Iris pigment epithelial cell (primary cell): ENCODE data around the gene MPP1.

Experiments
- DNase-seq: peaks from one replicate; pipeline ENCODE4 v3.0.0-alpha.2; 2011; ENCODE audit warnings: low read depth

Gene MPP1

DNA sequence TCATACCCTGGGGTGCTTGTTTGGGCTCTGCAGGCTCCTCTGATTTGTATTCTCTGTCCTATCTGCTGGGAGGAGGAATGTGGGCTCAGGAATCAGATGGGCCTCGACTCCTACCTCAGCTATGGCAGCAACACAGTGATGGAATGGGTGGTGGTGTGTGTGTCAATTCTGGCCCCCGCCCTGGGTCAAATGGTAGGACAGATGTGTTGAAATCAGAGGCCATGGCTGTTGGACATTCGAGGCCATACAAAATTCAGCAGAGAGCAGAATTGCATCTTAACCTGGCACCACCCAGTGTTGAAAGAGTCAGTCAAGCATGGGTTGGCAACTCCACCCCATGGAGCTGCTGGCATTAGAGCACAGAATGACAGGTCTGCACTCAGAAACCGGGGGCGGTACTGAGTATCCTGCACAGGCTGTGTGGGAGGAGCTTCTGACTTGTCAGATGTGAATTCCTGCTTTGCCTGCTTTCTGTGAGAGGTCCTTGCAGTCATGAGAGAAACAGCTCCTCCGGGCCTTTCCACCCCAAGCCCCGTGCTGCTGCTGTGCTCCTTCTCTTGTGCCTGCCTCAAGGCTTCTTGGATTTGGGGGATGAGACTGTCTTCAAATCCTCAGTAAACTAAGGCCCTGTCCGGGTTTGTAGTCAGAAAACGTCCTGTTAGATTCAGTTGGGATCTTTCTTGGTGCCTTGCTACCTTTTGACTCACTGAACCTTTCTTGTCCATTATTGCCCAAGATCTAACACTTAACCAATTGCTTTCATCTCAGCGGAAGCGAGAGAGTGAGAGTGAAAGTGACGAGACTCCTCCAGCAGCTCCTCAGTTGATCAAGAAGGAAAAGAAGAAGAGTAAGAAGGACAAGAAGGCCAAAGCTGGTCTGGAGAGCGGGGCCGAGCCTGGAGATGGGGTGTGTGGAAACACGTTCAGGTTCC, 29.6 kb downstream of the MPP1 start:
- peak; percentile 33 for DNase-seq

DNA sequence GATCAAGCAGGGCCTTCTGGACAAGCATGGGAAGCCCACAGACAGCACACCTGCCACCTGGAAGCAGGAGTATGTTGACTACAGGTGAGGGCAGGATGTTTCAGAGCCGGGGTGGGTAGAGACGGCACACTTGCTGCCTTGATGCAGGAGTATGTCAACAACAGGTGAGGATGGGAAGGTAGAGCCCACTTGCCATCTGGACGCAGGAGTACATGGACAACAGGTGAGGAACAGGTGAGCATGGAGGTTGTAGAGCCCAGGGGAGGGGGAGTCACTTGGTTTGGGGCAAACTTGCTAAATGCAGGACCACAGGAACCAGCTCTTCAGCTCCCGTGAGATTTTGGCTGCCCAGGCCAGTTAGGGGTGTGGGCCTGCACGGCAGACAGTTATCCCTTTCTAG, 30.7 kb downstream of the MPP1 start:
- no peak for DNase-seq

DNA sequence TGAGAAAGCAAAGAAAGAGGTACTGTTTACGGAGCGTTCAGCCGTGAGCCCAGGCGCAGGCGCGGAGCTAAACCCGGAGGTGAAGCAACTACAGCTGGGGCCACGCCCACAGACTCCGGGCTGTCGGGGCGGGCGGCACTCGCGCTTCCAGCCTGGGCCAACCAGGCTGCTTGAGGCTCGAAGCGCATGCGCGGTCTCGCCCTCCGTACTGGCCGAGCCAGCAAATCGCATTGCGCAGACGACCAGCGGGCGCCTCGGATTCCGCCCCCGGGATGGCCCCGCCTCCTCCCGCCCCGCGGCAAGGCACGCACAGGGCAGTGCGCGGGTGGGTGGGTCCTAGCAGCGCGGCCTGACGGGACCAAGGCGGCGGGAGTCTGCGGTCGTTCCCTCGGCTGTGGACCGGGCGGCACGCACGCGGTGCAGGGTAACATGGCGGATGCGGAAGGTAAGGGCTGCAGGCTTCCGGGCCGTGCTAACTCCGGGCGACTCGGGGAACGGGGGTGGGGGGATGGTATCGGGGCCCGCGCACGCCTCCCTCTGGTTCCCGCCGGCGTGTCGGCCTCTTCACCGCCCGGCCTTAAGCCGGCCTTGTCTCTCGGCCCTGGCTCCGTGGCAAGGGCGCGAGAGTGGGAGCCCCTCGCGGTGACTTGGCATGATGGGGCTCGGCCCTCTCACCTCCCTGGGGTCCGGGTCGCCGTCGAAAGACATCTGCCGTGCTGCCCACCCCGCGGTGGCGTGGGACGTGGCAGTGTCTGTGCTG, 42.6 kb downstream of the MPP1 start, which contains the start of gene DKC1:
DKC1 (plus strand) TSS at position 328 of the 760 bp plus-strand sequence; CDS start at position 430, 102 bp downstream.
- peak; percentile 92 for DNase-seq

DNA sequence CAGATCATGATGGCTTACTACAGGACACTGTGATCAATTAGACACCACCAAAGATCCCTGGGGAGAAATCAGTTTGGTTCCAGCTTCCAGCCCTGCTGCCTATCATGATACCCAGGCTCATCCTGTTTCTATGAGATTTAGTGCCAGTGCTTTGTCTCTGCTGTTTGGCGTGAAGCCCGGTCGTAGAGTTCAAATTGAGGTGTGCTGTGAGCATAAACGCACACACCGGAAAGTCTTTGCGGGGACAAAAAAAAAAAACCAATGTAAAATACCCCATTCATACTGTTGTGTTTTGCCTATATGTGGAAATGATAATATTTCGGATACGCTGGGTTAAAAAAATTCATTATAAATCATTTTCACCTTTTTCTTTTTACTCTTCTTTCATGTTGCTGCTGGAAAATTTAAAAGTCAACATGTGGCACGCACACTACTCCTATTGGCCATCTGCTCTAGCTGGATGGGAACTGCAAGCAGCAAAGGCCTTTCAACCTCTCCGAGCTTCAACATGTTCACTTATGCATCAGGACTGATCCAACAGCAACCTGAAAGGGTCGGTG, 43.2 kb downstream of the MPP1 start:
- DNase-seq, result peak; percentile 6

DNA sequence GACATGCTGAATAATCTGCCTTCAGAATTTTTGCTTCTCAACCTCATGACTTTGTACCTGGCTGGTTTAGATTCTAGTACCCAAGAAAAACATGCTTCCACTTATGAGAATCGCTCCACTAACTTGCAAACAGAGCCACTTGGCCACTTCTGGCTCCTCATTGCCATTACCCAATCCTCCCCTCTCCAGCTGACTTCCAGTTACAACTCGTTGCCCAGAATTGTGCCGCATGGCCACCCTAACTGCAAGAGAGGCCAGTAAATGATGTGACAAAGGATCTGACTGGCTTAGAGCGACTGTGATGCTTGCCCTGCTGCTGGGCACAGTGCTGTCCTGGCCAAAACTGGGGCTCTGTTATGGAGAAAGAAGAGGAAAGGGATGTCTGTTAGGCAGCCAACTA, 46.6 kb downstream of the MPP1 start:
- no peak for DNase-seq

DNA sequence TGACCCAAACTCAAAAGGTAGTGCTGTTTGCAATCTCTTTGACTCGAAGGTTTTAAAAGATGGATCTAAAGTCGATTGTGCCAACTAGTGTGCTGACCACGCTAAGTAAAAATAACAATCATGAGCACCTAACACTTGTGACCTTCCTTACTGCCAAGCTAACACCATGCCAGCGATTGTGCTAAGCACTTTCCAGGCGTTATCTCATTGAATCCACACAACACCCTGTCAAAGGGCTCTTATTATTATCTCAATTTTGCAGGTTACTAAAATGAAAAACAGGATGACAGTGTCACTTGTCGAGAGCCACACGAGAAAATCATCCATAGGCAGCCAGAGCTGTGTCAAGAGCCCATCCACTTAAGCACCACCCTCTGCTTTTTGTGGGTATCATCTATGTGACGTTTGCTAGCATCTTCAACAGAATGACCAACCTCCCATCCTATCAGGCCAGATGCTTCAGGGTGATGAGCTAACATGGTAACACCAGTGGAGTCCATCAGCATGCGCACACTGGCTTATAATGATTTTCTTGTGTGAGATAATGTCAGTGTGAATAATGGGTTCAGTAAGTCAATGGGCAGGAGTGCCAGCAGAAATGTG, 53.5 kb downstream of the MPP1 start:
- no peak for DNase-seq

DNA sequence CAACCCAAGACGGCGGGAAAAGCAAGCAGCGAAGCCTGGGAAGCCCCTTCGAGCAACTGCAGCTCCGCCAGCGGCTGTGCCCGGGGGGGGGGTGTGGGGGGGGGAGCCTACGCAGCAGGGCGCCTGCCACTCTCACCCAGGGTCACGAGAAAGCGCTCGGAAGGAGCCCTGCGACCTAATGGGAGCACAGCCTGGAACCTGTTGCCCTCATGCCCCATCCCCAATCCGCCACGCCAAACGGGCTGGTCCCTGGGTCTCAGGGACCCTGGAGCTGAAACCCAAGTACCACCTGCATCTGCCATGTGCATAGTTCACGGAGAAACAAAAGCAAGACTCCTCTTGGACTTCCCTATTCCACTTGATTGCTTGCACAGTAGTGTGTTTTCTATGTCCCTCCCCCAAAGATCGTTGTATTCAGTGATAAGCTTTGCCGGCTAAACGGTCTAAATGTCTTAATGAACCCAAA, 54.0 kb downstream of the MPP1 start:
- DNase-seq, result no peak

DNA sequence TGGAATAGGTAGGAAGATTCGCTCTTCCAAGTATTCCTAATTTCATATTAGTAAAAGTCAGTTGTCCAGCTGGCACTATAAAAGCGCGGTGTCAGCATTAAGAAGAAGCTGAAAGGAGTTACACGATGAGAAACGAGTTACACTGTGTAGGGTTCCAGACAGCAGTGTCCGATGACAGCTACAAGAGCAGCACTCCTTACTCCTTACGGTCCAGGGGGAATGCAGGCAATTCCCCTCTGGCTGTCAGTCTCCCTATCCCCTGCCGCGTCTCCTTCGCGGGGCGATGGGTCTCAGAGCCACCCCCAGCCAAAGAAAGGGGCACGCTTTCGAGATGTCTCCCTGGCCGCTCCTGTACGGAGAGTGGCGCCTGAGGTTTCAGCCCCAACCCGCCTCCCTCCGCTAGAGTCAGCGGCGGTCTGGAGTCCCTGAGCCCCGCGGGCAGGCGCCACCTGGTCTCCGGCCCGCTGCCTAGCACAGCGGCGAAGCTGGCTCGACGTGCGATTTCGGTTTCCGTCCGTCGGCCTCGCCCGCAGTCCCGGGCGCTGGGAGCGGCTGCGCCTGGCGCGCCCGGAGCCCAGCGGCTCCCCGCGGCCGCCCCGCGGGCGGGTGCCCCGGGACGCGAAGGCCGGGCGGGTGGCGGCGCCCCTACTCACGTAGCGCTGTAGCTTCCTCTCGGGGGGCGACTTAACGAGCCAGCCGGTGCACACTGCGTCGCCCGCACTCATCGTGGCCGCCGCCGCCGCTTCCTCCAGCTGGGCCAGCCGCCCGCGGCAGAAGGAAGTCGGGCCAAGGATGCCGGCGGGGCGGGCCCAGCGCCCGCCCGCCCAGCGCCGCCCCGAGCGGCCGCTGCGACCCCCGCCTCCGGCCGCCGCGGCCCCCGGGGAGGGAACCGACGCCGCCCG, 54.7 kb downstream of the MPP1 start, which contains the start of gene GAB3:
GAB3 (minus strand) TSS at position 777 of the 902 bp plus-strand sequence; CDS start at position 725, 52 bp downstream.
- DNase-seq, result peak; percentile 34

DNA sequence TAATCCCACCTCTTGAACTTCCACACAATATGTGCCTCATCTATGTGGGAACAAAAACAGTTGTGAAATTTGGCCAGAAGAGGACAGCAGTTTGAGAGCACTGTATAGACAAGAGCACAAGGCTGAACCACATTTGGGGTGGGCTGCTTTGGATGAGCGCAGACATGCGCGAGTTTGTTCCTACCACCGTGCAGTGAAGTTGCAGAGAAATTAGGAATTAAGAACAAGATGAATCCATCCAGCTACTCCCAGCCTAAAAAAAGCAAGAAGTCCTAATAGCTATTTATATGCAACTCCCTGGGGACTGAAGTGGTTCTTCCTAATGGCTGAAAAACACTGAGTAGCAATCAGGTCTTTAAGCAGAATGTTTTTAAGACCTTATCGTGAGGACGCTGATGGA, 55.4 kb downstream of the MPP1 start:
- DNase-seq, result no peak

DNA sequence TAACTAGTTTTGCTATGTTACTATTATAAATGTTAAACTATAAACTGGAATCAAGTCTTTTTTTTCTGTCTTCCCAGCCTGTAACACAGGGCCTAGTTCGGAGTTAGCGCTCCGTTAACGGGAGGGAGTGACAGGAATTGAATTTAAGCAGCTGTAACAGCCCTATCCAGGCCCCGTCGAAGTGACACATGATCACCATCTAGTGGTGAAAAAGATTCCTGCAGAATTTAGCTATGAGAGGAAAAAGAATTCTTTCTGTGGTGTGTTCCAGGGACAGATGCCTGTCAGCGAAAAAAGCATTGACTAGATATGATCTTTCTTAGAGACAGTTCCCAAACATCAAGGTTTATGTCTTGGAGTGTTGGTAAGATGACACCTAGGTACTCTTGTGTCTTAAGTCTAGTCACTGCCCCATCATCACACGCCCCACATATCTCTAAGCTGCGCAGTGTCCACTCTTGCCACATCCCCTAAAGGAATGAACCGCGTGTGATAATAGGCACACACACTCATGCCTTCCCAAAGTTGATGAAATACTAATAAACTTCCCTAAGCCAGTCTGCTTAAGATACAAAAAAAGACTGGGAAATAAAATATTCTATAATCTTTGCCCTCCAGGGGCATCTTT, 56.5 kb downstream of the MPP1 start:
- peak; percentile 53 for DNase-seq

DNA sequence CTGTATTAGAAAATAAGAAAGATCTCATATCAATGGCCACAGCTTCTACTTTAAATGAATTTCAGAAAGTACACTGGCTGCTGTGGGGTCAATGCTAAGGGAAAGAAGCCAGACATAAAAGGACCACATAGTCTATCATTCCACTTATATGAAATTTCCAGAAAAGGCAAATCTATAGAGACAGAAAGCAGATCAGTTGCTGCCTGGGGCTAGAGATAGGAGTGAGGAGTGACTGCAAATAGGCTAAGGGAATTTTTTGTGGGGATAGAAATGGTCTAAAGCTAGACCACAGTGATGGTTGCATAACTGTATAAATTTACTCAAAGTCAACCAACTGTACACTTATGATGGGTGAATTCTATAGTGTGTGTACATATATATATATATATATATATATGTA, 62.7 kb downstream of the MPP1 start:
- DNase-seq, result no peak

DNA sequence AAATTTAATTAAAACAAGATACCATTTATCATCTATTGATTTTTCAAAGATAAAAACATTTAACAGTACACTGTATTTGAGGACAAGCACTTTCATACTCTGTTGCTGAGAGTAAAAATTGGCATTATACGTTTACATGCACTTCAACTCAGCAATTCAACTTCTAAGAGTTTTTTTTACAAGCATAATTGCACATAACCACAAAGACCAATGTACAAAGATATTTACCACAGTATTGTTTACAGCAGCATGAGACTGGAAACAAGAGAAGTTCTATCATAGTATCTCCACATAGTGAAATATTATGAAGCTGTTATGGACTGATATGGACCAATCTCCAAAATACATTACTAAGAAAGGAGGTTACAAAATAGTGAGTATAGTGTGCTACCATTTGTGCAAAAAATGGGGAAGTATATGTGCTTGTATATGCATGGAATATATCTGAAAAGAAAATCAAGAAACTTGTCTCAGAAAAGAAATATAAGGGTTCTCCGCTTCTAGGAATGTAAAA, 65.3 kb downstream of the MPP1 start:
- no peak for DNase-seq

DNA sequence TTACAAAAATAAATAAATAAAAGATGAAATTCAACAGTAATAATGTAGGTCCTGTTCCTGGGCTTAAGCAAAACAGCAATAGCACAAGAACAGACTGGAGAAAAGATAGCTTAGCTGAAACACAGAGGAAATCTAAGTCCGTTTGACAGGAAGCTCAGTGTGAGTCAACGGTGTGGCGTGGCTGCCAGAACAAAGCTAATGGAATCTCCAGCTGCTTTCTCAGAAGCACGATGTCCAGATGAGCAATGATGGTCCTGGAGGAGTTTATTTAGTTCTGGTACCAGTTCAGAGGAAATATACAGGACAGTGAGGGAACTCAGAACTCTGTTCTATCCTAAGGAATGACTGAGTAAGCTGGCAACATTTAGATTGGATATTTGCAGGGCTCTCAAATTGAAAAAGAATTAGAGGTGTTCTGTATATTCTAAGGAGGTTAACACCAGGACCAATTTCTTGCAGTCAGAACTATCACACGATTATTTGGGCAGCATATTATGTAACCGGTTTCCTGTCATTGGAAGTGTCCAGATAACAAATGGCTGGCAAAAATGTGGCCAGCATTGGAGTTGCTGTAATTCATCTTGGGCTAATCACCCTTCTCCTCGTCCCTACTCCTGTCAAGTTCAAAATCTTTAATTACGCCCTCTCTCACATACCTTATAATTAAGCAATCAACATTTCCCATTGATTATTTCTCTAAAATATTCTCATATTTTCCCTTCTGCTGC, 67.1 kb downstream of the MPP1 start:
- peak; percentile 91 for DNase-seq

DNA sequence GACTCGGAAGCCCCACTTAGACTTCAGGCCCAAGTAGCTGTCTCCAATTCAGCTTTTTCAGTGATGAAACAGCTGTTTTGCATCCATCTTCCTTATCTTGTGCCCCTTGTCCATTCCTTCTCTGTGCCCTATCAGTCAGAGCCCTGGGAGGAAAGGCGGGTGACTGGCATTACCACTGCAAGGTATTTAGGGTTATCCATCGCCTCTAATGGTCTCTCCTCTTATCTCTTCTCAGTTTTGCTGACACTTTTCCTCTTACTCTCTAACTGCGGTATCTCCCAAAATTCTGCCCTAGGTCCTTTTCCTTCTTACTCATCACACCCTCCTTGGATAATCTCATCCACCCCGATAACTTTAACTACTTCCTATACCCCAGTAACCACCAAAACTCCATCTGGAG, 68.1 kb downstream of the MPP1 start:
- no peak for DNase-seq

DNA sequence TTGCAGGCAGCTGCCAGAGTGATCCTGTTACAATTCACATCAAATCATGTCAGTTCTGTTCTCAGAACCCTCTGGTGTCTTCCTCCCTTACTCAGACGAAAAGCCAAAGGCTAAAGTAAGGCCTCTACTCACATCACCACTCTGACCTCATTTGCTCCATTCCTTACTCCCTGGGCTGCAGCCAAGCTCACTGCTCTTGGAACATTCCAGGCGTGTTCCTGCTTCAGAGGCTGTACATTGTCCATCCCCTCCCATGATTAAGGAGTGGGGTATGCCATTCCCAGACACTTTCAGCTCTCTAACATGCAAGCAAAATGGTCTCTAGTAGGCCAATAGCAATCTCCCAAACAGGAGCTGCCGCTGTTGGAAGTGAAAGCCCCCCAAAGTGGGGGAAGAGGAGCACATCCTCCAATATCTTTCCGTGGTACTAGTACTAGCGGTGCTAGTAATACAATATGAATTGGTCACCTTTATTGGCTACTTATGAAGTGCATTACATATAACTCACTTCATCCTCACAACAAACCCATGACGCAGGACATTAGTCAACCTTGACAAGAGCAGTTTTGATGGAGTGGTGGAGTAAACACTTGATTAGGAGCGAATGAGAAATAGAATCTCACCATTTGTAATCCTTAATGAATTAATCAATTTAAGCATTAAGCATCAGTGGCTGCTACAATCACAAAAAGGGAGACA, 69.4 kb downstream of the MPP1 start:
- peak; percentile 92 for DNase-seq

DNA sequence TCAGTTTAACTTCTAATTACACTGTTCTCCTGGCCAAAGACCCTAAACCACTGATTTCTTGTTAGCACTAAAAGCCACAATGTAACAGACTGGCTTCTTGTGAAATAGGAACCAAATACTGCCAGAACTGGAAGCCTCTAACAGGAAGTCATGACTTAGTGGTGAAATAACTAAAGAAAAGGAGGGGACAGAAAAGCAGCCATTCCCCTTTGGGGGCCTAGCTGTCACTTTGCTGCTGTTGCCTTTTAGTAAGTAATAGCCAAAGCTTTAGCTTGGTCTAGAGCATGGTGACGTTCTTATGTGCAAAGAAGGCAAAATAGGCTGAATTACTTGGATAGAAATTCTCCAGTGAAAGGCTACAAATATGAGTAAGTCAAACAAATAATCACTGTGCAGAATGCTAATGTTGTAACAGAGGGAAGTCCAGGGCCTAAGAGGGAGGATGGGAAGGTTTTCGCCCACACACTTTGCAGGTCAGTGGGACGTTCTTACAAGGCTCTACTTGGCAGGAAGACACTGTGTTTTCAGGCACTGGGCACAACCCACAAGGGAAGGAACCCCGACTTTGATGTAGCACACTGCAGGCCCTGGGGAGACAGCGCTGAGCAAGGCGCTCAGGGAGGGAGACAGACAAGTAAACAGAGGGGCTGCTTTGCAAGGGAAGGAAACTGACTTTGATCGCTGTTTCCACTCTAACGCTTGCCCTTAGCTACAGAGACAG, 71.1 kb downstream of the MPP1 start:
- peak; percentile 92 for DNase-seq

DNA sequence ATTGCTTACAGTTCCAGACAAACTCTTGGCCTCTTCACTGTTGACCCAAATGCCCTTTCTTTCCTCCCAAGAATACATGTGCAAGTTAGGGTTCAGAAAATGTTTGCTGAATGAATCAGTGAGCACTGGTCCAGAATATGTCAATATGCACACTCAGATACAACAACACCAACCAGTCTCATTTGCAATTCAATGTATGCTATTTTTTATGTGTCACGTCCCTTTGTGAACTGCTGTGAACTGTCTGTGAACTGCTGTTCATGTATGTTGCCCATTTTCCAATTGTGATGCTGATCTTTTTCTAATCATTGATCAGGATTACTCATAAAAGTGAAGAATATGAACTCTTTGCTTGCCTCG, 72.2 kb downstream of the MPP1 start:
- peak; percentile 80 for DNase-seq

DNA sequence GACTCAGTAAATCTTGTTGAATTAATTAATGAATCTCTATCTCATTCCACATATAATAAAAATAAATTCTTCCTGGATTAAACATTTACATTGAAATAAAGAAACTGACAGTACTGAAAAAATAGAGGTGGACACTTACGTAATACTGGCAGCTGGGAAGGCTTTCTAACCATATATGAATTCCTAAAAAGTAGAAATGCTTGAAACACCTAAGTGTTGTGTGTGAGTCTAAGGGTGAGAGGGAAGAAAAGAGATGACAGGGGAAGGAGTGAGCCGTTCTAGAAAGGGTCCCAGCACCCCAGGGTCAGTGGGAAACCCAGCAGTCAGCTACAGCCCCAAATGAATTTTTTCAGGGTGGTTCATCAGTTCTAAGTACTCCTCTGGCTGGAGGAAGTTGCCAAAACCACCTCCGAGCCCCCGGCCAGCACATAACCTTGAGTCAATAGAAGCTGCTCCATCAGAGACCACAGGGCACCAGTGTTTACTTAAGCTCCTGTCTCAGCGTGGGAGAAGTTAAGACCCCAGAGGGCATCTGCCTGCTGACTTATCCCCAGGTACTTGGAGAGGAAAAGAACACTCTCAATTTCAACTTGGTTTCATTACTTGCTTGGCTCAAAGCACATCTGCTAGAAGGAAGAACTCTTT, 72.7 kb downstream of the MPP1 start:
- DNase-seq, result peak; percentile 79
